ENCODE data around the gene BUD23.
"Not testable (repeated sequence)": the region's sequence is repeated elsewhere in the genome, so short reads cannot be mapped to it uniquely, and the experiment has no call there.

Gene BUD23

DNA sequence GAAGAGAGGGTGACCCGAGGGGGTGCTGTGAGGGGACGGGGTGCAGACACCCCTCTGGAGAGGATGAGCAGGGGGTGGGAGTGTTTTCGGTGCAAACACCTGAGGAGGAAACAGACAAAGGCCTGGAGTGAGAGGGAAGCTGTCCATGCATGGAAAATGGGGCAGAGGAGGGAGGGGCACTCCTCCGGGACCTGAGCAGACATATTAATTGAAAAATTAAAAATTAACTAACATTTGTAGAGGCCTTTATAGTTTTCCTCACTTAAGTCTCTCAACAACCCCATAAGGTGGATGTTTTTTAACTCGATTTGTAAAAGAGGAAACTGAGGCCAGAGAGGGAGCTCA lies 14.5 kb upstream of the BUD23 start:
- no peak for DNase-seq

DNA sequence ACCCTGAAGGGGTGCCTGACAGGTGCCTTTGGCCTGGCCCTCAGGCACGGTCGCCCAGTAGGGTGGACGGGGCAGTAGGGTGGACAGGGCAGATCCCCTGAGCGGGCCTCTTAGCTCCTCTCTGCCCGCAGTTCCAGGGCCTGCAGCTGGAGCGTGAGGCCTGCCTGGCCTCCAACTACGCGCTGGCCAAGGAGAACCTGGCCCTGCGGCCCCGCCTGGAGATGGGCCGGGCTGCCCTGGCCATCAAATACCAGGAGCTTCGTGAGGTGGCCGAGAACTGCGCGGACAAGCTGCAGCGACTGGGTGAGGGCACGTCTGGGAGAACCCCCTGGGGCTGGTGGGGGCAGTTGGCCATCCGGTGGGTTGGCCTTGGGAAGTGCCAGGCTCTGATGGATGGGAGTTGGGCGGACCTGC lies 14.1 kb upstream of the BUD23 start:
- DNase-seq, result no peak

DNA sequence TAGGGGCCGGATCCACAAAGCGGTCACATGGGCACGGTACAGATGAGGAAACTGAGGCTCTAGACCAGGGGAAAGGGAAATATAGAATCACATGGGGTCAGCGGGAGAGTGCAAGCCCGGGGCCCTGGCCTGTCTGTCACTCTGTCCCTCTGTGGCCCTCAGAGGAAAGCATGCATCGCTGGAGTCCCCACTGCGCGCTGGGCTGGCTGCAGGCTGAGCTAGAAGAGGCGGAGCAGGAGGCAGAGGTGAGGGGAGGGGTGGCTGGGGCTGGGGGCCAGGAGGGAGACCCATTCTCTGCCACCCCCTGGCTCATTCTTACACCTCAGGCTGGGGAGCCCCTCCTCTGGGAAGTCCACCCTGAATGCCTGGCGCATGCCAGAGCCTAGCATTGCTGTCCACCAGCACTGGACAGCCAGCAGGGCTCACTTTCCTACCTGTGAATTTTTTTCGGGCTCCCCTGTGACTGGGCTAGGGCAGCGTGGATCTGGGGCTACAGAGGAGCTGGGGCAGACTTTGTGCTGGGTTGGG lies 13.5 kb upstream of the BUD23 start:
- no peak for DNase-seq

DNA sequence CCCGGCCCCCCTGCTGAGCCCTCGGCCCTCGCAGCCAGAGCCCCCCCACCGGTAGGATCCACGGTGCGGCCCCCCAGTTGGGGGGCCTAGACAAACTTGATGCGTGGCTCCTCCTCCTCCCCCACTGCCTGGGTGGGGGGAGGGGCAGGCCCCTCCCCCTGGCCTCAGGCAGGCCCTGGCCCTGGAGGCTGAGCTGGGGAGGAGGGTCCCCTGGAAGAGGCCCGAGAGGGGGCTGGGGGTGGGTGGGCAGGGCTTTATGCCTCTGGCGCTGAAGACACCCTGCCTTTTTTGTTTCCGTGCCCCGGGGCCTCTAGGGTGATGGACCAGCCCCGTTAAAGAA lies 12.1 kb upstream of the BUD23 start:
- no peak for DNase-seq

DNA sequence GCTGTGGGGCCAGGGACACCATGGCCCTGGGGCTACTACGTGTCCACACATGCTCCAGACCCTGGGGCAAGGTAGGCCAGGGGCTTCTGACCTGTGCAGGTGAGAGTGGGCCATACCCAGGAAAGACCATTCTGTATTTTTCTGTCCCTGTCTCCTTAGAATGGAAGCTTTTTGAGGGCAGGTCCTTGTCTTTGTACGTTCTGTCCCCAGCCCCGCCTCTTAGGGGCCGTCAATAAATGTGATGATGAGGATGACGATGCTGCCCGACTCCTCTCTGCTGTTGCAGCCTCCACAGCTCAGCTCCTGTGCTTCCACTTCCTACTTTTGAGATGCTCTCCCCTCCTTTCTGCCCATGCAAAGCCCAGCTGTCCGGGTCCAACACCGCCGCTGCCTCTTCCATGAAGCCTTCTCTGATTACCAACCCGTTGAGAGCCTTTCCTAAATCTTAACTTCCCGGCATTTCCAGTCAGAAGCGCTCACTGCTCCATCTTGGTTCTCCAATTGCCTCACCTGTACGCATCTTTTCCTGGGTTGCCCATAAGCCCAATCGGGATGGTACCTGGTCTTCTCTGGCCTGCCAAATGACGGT lies 11.4 kb upstream of the BUD23 start:
- no peak for DNase-seq

DNA sequence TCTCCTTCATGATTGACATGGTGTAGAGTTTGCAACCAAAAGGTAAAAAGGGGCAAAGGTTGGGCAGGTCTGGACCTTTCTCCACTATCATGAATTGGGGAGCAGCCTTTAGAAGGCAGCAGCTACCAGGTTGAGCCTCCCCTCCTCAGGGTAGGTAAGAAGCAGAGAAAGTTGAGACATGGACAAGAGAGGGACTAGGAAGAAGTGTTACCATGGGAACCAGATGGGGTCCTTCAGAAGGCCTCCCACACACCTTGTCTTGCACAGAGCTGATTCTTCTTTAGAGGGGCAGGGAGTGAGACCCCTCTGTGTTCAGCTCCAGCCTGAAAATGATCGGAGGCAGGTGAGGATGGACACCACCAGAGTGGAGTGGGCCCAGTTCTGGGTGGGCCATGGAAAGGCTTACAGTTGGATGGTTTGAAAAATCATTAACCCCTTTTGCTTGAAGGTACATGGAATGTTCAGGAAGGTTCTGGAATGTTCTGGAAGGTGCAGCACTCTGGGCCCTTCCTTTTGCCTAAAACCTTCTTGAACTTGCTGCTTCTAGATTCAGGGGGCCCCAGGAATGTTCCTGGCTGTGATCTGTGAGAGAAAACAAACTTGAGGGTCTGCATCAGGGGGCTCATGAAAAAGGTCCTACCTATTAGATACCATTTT lies 8.8 kb upstream of the BUD23 start:
- no peak for DNase-seq

DNA sequence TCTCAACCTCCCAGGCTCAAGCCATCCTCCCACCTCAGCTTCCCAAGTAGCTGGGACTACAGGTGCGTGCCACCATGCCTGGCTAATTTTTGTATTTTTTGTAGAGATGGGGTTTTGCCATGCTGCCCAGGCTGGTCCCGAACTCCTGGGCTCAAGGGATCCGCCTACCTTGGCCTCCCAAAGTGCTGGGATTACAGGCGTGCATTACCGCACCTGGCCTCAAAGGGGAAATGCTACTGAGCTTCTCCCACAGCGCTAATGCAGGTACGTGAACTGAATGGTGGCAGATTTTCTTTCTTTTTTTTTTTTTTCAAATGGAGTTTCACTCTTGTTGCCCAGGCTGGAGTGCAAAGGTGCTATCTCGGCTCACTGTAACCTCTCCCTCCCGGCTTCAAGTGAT lies 7.3 kb upstream of the BUD23 start:
- not testable (repeated sequence) for DNase-seq

DNA sequence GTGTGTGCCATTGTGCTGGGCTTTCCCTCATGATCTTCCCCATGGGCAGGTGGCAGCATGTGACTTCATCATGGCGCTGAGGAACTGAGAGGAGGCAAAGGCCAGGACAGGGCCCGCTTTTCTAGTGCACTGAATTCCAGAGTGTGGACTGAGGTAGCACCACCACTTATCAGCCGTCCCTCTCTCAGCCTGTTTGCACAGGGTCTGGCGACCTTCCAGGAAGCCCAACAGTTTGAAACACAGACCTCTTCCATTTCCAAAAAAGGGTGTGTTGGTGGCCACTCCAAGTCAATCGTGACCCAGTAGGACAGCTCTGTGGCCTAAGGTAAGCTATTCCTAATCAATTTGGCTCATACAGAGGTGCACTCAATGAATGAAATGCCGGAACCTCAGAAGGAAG lies 4.5 kb upstream of the BUD23 start:
- no peak for DNase-seq

DNA sequence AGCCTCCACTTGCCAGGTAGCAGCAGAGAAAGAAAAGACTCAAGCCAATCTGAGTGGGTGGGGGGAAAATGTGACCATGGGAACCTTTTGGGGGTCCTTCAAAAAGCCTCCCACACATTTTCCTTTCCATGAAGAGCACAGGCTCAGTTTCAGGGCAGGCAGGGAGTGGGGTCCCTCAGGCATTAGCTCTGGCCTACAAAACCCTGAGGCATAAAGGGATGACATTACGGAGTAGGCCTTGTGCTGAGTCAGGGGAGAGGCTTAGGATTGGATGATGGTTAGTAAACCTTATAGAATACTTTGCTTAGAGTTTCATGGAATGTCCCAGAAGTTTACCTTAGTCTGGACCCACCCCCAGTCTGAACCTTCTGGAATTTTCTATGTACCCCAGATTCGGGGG lies 3.7 kb upstream of the BUD23 start:
- no peak for DNase-seq

DNA sequence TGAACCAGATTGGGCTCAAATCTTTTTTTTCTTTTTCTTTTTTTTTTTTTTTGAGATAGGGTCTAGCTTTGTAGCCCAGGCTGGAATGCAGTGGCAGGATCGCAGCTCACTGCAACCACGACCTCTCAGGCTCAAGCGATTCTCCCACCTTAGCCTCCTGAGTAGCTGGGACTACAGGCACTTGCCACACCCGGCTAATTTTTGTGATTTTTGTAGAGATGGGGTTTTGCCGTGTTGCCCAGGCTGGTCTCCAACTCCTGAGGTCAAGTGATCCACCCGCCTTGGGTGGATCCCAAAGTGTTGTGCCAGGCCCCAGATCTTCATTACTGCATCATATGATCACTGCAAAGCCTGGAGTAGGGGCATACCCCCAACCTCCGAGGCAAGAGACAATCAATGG lies 2.9 kb upstream of the BUD23 start:
- DNase-seq, result no peak

DNA sequence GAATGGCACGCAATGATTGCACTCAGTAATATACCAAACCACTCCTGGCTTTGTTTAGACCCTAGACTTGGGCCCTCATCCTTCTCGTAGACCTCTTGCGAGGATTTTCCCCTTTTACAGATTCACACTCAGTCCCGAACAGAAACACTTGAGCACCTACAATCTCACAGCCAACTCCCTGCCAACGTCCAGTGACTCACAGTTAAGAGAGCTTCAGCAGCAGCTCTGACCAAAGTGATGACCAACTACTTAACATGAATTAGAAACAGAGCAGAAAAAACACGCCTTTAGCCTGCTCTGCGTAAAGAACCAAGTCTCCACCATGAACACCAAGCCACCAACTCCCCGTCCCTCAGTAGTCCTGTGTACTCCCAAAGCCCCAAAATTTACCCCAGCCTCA lies 2.4 kb upstream of the BUD23 start:
- no peak for DNase-seq

DNA sequence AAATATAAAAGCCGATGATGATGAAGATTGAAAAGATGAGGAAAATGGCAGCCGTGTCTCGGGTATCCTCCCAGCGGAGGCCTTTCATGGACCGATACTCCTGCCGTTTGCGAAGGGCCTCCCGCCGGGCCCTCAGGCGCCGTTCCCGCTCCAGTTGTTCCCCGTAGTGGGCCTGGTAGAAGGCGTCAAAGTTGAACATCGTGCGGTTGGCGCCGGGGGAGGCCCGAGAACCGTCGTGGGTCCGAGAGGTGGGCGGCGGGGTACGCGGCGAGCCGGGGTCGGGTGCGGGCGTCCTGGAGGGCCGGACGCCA lies 697 bp upstream of the BUD23 start:
- DNase-seq, result no peak

DNA sequence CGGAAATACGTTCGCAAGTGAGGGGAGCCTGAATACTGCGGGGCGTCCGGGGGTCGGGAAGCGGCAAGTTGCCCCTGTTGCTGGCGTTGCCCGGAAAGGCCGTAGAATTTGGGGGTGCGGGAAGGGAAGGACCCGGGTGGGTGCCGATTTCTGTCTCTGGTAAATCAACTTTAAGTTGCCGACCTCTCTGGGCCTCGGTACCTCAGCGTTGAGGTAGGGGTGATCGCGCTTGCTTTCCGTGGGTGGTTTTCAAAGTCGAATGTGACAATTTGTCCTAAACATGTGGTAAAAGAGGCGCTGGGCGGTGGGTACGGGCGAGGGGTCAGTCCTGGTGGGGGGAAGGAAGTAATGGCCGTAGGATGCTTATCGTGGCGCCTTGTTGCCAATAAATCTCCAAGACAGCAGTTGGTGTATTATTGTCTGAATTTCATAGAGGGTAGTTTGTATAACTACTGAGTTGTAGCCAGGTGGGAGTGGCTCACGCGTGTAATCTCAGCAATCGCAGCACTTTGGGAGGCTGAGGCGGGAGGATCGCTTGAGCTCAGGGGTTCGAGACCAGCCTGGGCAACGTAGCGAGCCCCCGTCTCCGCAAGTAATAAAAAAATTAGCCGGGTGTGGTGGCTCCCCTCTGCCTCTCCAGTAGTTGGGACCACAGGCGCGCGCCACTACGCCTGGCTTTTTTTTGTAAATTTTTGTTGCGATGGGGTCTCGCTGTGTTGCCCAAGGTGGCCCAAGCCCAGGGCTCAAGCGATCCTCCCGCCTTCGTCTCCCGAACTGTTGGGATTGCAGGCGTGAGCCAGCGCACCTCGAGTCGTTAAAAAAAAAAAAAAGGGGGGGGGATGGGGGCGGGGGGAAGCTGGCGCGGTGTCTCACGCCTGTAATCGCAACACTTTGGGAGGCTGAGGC lies 644 bp downstream of the BUD23 start:
- no peak for DNase-seq

DNA sequence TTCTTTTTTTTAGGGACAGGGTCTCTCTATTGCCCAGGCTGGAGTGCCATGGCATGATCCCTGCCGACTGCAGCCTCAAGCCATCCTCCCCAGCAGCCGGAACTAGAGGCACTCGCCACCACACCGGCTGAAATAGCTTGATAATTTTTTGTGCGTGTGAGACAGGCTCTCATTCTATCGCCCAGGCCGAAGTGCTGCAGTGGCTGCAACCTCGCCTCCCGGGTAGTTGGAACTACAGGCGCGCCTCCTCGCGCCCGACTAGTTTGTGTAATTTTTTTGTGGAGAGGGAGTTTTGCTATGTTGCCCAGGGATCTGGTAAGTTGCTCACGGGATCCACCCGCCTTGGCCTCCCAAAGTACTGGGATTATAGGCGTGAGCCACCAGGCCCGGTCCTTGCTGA lies 1.9 kb downstream of the BUD23 start:
- DNase-seq, result no peak

DNA sequence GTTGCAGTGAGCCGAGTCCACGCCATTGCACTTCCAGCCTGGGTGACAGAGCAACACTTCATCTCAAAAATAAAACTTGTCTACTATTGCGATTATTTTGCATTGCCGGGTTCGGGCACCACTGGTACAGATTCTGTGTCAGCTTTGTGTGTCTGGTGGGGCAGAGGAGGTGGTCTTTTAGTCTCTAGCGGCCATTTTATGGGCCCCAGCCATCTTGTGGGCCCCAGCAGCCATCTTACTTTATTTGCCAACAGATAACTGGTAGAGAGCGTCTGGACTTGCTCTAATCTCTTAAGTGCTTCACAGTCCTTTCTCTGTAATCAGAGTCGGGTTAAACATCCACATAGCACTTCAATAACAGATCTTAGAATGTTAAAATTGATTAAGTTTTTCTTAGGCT lies 4.9 kb downstream of the BUD23 start:
- no peak for DNase-seq

DNA sequence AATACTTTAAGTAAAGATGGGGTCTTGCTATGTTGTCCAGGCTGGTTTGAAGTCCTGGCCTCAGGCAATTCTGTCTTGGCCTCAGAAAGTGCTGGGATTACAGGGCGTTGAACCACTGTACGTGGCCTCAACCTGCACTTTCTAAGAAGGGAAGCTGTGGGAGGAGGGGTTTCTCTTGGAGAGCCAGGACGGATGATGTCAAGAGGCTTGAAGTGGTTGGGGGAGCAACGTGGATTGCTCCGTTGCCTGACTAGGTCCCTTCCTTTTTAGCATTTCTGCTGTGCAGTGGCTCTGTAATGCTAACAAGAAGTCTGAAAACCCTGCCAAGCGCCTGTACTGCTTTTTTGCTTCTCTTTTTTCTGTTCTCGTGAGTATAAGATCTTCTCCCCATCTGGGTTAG lies 7.2 kb downstream of the BUD23 start:
- DNase-seq, result no peak

DNA sequence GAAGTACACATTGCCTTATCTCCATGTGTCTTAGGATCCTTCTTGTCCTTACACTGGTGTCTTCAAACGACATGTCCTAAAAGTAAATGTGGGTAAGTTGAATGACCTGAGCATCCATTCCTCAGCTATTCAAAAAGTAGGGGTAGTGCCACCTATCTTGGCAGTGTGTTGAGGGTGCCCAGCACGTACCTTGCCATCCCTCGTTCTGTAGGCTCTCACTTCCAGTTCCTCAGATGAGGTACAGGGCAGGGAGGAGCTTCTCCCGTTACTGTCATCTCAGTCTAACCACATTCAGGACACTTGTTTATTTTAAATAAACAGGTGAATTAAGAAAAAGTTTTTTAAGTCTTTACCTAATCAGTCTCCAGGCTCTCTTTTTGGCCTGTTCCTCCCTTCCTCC lies 13.0 kb downstream of the BUD23 start:
- no peak for DNase-seq

DNA sequence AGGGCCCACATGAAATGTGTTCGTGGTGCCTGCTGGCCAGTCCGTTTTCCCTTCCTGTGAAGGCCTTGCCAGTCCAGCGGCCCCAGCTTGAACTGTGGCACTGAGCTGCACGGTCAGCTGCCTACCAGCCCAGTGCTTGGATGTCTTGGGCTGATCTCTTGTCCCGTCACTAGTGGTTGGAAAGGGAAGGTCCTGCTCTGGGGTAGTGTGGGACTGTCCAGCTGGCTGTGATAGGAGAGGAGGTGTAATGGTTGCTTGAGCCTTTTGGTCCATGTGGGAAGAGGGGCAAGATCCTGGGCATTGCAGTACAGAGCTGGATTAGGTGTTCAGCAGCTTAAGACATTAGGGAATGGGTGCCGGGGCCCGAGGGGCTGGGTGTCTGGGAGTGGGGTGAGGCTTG lies 15.0 kb downstream of the BUD23 start:
- DNase-seq, result no peak

DNA sequence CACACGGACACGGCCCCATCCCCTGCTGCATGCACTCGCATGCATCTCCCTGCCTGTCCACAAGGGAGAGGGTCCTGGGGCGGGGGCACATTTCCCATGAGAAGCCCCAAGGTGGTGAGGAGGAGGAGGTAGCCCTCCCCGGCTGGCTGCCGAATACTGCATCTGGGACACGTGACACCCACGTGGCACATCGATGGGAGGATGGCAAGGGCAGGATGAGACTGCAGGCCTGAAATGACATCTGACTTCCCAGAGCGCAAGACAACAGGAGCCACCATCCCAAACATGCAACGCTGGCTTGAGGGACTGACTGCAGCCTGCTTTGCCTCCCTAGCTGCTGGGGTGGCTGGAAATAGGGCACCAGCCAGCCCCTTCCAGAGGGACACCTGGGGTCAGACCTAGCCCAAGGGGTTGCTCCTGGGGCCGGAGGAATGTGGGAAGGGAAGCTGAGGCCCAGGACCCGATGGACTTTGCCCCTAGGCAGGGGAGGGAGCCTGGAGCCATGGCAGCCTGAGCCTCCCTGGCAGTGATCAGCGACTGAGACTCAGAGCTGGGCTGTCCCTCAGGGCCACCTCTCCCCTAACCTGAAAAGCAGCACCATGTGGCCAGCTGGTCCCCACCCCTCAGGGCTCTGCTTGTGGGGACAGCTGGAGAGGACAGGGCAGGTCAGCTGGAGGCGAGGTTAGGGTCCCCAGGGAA lies 16.1 kb downstream of the BUD23 start:
- DNase-seq, result no peak

DNA sequence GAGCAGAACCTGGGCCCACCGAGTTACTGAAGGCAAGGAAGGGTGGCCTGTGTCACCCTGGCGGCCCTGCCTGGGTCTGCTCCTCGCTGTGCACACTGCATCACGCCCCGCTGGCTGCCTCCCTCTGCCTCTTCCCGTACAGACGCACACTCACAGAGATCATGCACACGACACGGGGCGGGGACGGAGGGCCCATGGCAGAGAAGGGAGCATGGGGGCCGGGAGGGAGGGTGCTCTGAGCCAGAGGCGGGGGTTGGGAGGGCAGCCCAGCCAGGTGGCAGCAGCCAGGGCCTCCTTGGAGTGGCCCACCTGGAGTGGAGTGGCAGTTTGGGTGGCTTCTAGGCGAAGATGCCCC lies 16.6 kb downstream of the BUD23 start:
- no peak for DNase-seq

DNA sequence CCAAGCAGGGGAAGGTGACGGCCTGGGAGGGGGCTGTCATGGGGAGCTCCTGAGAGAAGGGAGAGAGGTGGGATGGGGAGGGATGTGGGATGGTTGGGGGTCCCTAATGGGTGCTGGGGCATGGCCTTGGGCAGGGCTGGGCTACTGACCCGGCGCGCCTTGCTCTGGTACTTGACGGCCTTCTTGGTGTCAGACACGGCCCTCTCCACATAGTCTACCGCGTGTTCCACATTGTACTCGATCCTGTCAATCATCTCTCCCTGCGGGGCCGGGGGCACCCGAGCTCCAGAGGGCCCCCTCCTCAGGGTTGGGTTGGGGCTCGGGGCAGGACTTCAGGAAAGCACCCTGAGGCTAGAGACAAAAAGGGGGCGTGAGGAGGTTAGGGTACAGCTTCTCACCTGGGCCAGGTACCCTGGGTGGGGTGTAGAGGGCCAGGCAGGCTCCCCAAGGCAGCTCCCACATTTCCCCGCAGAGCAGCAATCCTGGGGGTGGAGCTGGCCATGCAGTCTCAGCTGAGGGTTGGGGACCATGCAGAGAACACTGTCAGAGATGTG lies 17.3 kb downstream of the BUD23 start:
- no peak for DNase-seq

DNA sequence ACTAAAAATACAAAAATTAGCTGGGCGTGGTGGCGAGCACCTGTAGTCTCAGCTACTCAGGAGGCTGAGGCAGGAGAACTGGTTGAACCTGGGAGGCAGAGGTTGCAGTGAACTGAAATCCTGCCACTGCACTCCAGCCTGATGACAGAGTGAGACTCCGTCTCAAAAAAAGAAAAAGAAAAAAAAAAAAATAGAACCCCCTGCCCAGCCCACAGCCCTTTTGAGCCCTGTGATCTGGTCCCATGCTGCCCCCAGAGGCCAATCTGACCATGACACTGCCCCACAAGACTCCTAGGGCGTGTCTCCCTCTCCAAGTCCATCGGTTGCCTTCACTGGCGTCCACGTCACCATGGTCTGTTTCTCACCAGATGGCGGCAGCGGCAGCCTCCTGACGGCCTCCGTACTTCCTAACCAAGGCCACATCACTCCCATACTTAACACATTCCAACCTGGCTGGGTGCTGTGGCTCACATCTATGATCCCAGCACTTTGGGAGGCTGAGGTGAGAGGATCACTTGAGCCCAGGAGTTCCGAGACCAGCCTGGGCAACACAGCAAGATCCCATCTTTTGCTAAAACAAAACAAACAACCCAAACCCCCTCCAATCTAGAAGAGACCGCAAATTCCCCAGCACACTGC lies 18.1 kb downstream of the BUD23 start:
- DNase-seq, result peak; percentile 58

DNA sequence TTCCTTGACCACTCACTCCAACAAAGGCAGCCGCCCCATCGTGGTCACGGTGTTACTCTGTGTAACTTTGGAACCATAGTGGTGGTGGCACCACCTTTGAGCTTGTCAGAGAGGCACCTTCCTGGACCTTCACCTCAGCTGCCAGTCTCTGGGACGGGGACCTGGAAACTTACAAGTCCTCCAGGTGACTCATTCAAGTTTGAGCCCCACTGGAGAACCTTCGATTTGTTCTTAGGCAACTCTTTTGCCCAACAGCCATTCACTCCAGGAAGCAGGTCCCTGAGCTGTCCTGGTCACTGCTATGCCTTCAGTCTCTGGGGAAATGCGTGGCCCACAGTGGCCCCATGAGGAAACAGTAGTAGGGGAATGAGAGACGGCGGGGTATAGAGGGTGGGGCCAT lies 18.8 kb downstream of the BUD23 start:
- no peak for DNase-seq

All from suppressor macrophage treated with lipopolysaccharide for 4 hours (primary cell).